Peyer's patch (tissue), 4 donors: ENCODE data around the gene SEC11A.

ENCODE experiments used
- POLR2A ChIP-seq, 2 donors: fragments of 450-650 bp; IDR thresholded peaks; one replicate each; pipeline ENCODE4 v1.5.1; 2017; ENCODE audit warnings: antibody characterized with exemption in 2 of 2, mild to moderate bottlenecking in 2 of 2, moderate library complexity in 2 of 2
- TF ChIP-seq, protein P1 (sequence below), 6 experiments: fragments of 450-650 bp in 4 of 6; fragments of 200-600 bp in 2 of 6; sonication (generic) in 1 of 6; IDR thresholded peaks; one replicate each; pipeline ENCODE4 v1.5.1; 2017 to 2019; ENCODE audit warnings: antibody characterized with exemption in 6 of 6, mild to moderate bottlenecking in 3 of 6, moderate library complexity in 1 of 6

DNA sequence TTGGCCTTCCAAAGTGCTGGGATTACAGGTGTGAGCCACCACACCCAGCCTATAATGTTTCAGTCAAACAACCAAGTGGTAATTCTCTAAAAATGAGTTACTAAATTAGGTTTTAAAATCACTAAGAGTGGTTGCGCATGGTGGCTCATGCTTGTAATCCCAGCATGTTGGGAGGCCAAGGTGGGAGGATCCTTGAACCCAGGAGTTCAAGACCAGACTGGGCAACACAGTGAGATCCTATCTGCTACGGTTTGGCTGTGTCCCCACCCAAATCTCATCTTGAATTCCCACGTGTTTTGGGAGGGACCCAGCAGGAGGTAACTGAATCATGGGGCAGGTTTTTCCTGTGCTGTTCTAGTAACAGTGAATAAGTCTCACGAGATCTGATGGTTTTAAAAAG is 26.1 kb downstream of the SEC11A start:
- TF ChIP-seq, protein P1, sequence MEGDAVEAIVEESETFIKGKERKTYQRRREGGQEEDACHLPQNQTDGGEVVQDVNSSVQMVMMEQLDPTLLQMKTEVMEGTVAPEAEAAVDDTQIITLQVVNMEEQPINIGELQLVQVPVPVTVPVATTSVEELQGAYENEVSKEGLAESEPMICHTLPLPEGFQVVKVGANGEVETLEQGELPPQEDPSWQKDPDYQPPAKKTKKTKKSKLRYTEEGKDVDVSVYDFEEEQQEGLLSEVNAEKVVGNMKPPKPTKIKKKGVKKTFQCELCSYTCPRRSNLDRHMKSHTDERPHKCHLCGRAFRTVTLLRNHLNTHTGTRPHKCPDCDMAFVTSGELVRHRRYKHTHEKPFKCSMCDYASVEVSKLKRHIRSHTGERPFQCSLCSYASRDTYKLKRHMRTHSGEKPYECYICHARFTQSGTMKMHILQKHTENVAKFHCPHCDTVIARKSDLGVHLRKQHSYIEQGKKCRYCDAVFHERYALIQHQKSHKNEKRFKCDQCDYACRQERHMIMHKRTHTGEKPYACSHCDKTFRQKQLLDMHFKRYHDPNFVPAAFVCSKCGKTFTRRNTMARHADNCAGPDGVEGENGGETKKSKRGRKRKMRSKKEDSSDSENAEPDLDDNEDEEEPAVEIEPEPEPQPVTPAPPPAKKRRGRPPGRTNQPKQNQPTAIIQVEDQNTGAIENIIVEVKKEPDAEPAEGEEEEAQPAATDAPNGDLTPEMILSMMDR (IDR thresholded peaks at IDR 0.05) = no peak
- TF ChIP-seq POLR2A (IDR thresholded peaks at IDR 0.05) = no peak
